Choroid plexus epithelial cell (primary cell): ENCODE results near the gene GPD1L.

Experiments
- DNase-seq: peaks from one replicate; pipeline ENCODE4 v3.0.0-alpha.2; 2010; ENCODE audit warnings: low read depth
- H3K4me3 ChIP-seq: 2 replicates; pipeline ENCODE4 v1.5.1; 2011; ENCODE audit warnings: low read depth, mild to moderate bottlenecking, control low read depth, low read length, moderate library complexity
- TF ChIP-seq, protein P1 (sequence below): conservative IDR thresholded peaks from 2 replicates; pipeline ENCODE4 v1.5.1; 2011; ENCODE audit warnings: low read depth, mild to moderate bottlenecking, control low read depth, inconsistent platforms, low read length, moderate library complexity

The GPD1L gene

DNA sequence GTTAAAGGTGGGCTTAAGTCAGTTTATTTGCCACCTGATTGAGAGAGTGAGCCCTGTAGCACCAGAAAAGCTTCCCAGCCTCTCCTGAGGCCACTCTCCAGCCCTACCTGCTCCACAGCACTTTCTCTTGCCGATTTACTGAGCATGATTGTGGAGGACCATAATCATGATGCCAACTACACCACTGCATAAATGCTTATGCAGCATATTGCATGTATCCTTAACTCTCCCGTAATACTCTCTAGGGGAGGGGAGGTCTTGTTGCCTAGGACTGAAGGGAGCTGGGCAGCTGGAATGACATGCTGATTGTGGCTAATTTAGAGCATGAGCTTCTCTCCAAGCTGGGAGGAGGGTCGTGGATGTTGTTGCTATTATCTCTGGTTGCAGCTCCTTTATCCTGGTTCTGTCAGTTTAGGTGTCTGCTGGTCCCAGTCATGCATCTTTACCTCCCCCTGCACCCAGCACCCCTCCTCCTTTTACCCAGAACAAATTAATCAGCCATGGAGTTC, 54.3 kb downstream of the GPD1L start:
- DNase-seq, result no peak
- TF ChIP-seq, protein P1, sequence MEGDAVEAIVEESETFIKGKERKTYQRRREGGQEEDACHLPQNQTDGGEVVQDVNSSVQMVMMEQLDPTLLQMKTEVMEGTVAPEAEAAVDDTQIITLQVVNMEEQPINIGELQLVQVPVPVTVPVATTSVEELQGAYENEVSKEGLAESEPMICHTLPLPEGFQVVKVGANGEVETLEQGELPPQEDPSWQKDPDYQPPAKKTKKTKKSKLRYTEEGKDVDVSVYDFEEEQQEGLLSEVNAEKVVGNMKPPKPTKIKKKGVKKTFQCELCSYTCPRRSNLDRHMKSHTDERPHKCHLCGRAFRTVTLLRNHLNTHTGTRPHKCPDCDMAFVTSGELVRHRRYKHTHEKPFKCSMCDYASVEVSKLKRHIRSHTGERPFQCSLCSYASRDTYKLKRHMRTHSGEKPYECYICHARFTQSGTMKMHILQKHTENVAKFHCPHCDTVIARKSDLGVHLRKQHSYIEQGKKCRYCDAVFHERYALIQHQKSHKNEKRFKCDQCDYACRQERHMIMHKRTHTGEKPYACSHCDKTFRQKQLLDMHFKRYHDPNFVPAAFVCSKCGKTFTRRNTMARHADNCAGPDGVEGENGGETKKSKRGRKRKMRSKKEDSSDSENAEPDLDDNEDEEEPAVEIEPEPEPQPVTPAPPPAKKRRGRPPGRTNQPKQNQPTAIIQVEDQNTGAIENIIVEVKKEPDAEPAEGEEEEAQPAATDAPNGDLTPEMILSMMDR, result no peak

DNA sequence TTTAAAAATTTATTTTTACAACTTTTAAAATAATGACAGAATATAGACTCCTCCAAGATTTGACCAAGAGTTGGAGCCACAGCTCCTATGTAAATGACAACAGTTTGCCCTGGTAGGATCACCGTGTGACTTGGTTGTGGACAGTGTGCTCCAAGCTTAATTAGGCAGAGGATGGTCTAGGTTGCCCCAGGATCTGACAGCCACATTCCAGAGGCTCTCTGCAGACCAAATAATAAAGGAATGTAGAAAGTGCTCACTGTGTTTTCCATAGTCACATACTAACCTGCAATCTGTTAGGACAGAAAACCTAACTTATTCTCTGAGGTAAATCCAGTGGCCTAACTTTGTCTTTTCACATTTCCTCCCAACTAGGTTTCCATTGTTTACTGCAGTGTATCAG, 59.0 kb downstream of the GPD1L start:
- TF ChIP-seq, protein P1, result no peak
- H3K4me3 ChIP-seq, result no peak overlapping the region
- DNase-seq, result no peak

More for the DNA sequence above, 54.3 kb downstream of the GPD1L start:
- no peak overlapping the region for H3K4me3 ChIP-seq

DNA sequence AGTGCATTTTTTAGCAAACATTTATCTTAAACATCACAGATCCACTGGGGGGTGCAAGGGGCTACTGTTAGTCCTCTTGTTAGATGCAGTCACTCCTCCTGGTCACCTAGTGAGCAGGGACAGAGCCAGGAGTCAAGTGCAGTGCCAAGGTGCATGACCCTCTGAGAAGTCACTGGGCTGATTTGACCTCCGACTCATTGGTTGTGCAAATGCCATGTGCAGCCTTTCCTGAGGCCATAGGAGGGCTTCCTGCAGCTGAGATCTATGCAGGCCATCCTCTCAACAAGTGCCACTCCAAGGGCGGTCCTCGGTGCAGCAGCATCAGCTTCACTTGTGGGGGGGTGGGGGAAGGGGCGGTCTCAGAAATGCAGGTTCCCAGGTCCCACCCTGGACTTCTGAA, 60.2 kb downstream of the GPD1L start:
- no peak for DNase-seq
- TF ChIP-seq, protein P1, result no peak
- no peak overlapping the region for H3K4me3 ChIP-seq

DNA sequence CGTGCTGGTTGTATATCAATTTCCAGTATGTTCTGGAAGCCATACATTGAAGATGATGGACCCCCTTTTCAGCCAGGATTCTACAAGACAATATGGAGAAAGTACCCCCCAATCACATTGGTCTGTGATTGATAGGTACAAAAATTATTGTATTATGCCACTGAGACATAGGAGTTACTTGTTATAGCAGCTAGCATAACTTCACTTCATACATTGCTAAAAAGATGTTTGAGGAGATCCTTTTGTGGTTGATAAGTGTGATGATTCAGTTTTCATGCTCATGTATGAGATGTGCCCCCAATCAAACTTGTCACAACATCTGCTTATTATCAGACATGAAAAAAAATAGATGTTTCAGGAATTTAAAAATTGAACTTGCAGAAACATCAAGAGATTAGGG, 66.0 kb downstream of the GPD1L start:
- no peak for DNase-seq
- TF ChIP-seq, protein P1, result no peak
- H3K4me3 ChIP-seq, result no peak overlapping the region

DNA sequence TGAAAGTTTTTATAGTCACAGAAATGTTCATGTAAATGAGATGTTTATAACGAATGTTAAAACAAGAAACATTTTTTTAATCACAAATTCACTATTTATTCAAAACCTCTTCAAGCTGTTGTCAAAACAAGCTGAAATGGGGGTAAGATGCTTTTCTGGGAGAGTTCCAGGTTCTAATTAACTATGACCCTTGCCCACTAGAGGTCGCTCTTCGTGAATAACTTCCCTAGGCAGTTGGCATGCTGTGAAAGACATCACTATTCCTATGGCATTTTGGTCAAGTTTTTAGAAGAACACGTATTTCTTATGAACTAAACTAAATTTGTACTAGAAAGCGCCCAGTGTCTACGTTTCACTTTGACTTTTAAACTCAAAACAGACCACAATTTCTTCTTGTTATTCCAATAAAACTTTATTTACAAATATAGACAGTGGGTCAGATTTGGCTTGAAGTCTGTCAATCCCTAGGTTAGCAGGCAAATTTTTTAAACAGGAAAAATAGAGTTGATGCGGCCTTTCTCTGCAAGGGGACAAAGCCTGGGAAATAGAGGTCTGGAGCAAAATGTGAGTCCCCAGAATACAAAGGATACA, 69.3 kb downstream of the GPD1L start:
- TF ChIP-seq, protein P1, result peak; percentile 73
- DNase-seq, result peak; percentile 80
- H3K4me3 ChIP-seq, result no peak overlapping the region

DNA sequence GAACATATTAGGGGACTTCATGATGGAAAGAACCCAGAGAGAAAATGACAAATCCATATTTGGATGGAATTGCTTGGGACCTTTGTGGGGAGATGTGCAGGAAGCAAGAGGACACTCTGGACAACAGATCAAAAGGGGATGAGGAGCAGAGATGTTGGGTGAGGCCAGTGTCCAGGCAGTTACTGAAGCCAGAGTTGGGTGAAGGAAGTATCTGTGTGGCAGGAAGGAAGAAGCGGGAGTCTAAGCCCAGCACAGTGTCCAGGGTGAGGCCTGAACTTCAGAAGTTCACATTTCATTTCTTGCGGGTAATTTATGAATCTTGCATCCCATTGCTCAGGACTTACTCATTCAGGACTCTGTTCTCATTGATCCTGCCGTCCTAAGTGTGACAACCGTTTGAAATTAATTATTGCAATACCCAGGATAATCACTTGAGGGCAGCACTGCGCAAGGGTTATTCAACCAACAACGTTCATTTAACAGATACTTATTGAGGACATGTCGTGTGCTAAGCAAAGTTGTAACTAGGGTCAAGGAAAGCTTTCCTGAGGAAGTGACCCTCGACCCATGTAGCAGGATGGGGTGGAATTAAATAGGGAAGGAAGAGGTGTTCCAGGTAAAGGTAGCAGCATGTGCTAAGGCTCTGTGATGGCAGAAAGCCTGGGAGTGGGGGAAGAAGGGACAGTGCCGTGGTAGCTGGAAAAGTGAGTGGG, 70.7 kb downstream of the GPD1L start:
- H3K4me3 ChIP-seq, result no peak overlapping the region
- peak; percentile 74 for DNase-seq
- TF ChIP-seq, protein P1, result peak; percentile 79
